Panc1 (cell line): ENCODE results near the gene C12orf43. TPM values are rescaled to one million over a fixed set of nuclear protein-coding genes. Genes with fewer than 3 reads are reported as not detected.

Experiments
- ATAC-seq: fragments of 200-7000 bp; cut with Tn5 transposase; 2 replicates; pipeline ENCODE4 v1.9.1; 2020; ENCODE audit warnings: mild to moderate bottlenecking, moderate library complexity
- BruUV-seq: library from RNA; stranded (reverse); fragments of 400-500 nt; replicated peaks from 2 replicates; lab custom pipeline; 2021; lab: Mats Ljungman, UMichigan
- CTCF ChIA-PET: fragments of 300-600 bp; sonication (Branson Sonifier 250); formaldehyde crosslinking; loops from one replicate; lab custom pipeline; 2022; ENCODE audit warnings: antibody characterized with exemption; lab: Charles Lee
- POLR2A ChIA-PET: fragments of 300-600 bp; sonication (Branson Sonifier 250); formaldehyde crosslinking; loops from one replicate; lab custom pipeline; 2022; ENCODE audit warnings: antibody characterized with exemption; lab: Charles Lee
- DNase-seq: peaks from one replicate; pipeline ENCODE4 v3.0.0-alpha.2; 2010; ENCODE audit warnings: low read depth, low spot score
- H3K27ac ChIP-seq: 2 replicates; pipeline ENCODE4 v1.5.1; 2011; ENCODE audit warnings: mild to moderate bottlenecking, low read length, inconsistent platforms
- H3K27me3 ChIP-seq: fragments of 200-500 bp; sonication (Bioruptor generic); 2 replicates; pipeline ENCODE4 v1.6.0; 2014; ENCODE audit warnings: low read length, inconsistent platforms; ENCODE audit not compliant: control insufficient read depth, insufficient read depth
- H3K36me3 ChIP-seq: fragments of 200-500 bp; sonication (Bioruptor generic); 2 replicates; pipeline ENCODE4 v1.5.1; 2014; ENCODE audit warnings: inconsistent platforms, mild to moderate bottlenecking, low read length, moderate library complexity; ENCODE audit not compliant: control insufficient read depth, insufficient read depth
- H3K4me1 ChIP-seq: 2 replicates; pipeline ENCODE4 v1.5.1; 2011; ENCODE audit warnings: inconsistent platforms, mild to moderate bottlenecking, low read length, moderate library complexity; ENCODE audit not compliant: control insufficient read depth, insufficient read depth
- H3K4me3 ChIP-seq, 2 experiments: 2 replicates each; pipeline ENCODE4 v1.5.1; 2011 to 2012; ENCODE audit warnings: low read depth in 2 of 2, low read length in 2 of 2, mild to moderate bottlenecking in 2 of 2, inconsistent platforms in 1 of 2, moderate library complexity in 1 of 2
- H3K9me3 ChIP-seq: fragments of 200-500 bp; sonication (Bioruptor generic); 2 replicates; pipeline ENCODE4 v1.5.1; 2014; ENCODE audit warnings: low read depth, mild to moderate bottlenecking, inconsistent platforms, low read length, moderate library complexity; ENCODE audit not compliant: control insufficient read depth, insufficient read depth
- CTCF ChIP-seq: fragments of 450-650 bp; IDR thresholded peaks from 2 replicates; pipeline ENCODE4 v1.5.1; 2017; ENCODE audit warnings: mild to moderate bottlenecking
- POLR2AphosphoS5 ChIP-seq: IDR thresholded peaks from 2 replicates; pipeline ENCODE4 v1.6.1; 2012; ENCODE audit warnings: mild to moderate bottlenecking, low read depth, low read length, moderate library complexity
- REST ChIP-seq, 2 experiments: IDR thresholded peaks; 2 replicates each; pipeline ENCODE4 v1.6.1; 2011 to 2012; ENCODE audit warnings: low read depth in 2 of 2, control low read depth in 1 of 2, low read length in 1 of 2, mild to moderate bottlenecking in 1 of 2, moderate library complexity in 1 of 2; ENCODE audit not compliant: insufficient read depth in 1 of 2
- SIN3A ChIP-seq: IDR thresholded peaks from 2 replicates; pipeline ENCODE4 v1.6.1; 2012; ENCODE audit warnings: low read depth, mild to moderate bottlenecking, low read length, moderate library complexity, borderline replicate concordance; ENCODE audit not compliant: insufficient read depth
- TCF7L2 ChIP-seq: IDR thresholded peaks from 2 replicates; pipeline ENCODE4 v1.6.1; 2011; ENCODE audit warnings: mild to moderate bottlenecking, low read depth, low read length, inconsistent platforms
- in situ Hi-C: cut with HindIII; loops from 2 replicates; pipeline ENCODE4 v1.10.0; 2016; ENCODE audit warnings: low sequenced_read_pairs, low pct_unique_long_range_greater_than_20kb
- intact Hi-C: fragments of 100-400 bp; cut with micrococcal nuclease; formaldehyde crosslinking; loops from one replicate; pipeline ENCODE4 v1.10.0; 2022; ENCODE audit not compliant: unreplicated experiment
- total RNA-seq: library from RNA; stranded (reverse); gene quantifications from one replicate; pipeline ENCODE4 v1.2.1, GENCODE V29; 2021; ENCODE audit not compliant: unreplicated experiment

Gene C12orf43
- total RNA-seq, 1 experiment from 2014 or later = 20.7 TPM

DNA sequence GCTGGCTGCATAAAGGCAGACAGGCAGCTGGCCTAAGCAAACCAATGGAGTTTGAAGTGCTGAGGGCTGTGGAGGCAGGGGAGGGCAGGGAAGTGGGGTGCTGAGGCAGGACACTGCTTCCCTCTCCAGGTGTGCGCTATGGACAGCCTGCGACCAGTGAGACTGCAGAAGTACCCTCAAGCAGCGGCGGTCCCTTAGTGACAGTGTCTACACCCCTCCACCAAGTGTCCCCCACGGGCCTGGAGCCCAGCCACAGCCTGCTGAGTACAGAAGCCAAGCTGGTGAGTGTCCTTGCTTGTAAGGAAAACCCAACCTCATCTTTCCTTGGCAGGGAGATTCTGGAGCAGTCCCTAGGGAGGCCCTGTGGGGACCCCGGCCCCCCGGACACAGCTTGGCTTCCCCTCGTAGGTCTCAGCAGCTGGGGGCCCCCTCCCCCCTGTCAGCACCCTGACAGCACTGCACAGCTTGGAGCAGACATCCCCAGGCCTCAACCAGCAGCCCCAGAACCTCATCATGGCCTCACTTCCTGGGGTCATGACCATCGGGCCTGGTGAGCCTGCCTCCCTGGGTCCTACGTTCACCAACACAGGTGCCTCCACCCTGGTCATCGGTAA lies 20.0 kb downstream of the C12orf43 start:
- ATAC-seq = no peak
- Histone ChIP-seq H3K4me3 (no peak overlapping the region), H3K4me1 (no peaks in the 10 kb centered on the region), H3K9me3 (no peaks in the 10 kb centered on the region), H3K27me3 (no peaks in the 10 kb centered on the region), H3K27ac (no peak overlapping the region), H3K36me3 (no peaks in the 10 kb centered on the region)
- CTCF ChIA-PET = interaction anchor here (0.6 kb wide), 2 partner anchors 10 to 125 kb away, joined by 4 to 5 read pairs; no protein-coding TSS in a partner anchor
- POLR2A ChIA-PET = no interaction called here
- intact Hi-C loops (no loop called here), in situ Hi-C loops (no loop called here)
- no TSS peak for BruUV-seq
- TF ChIP-seq REST (IDR thresholded peaks at IDR 0.05; ENCODE audit: insufficient read depth in 1 of 2, low read depth in 2 of 2, low read length in 1 of 2) (no peak), SIN3A (no peak), CTCF (no peak), POLR2AphosphoS5 (no peak), TCF7L2 (no peak)
- DNase-seq = no peak

- CTCF ChIA-PET = no interaction called here
- no peak for ATAC-seq
- TF ChIP-seq SIN3A (no peak), REST (IDR thresholded peaks at IDR 0.05; ENCODE audit: insufficient read depth in 1 of 2, low read depth in 2 of 2, low read length in 1 of 2) (no peak), TCF7L2 (no peak), CTCF (no peak), POLR2AphosphoS5 (no peak)
These were observed 21.5 kb downstream of the C12orf43 start for GRCh38 chr12:120994589-120995337.

More at GRCh38 chr12:120994589-120995337, 21.5 kb downstream of the C12orf43 start:
- Histone ChIP-seq H3K9me3 (no peaks in the 10 kb centered on the region), H3K36me3 (no peaks in the 10 kb centered on the region), H3K4me1 (no peaks in the 10 kb centered on the region), H3K27ac (no peak overlapping the region), H3K27me3 (no peaks in the 10 kb centered on the region), H3K4me3 (no peak overlapping the region)
- BruUV-seq = no TSS peak
- in situ Hi-C loops (no loop called here), intact Hi-C loops (no loop called here)
- POLR2A ChIA-PET = no interaction called here
- no peak for DNase-seq
